A673 (cell line): ENCODE results near the gene MTRF1. TPM values are rescaled to one million over a fixed set of nuclear protein-coding genes. Genes with fewer than 3 reads are reported as not detected.

Experiments
- BruUV-seq: library from RNA; stranded (reverse); fragments of 400-500 nt; replicated peaks from 2 replicates; lab custom pipeline; 2021; lab: Mats Ljungman, UMichigan
- CTCF ChIA-PET: fragments of 300-600 bp; sonication (Branson Sonifier 250); formaldehyde crosslinking; loops from one replicate; lab custom pipeline; 2022; ENCODE audit warnings: antibody characterized with exemption; lab: Charles Lee
- POLR2A ChIA-PET: fragments of 300-600 bp; sonication (Branson Sonifier 250); formaldehyde crosslinking; loops from one replicate; lab custom pipeline; 2022; ENCODE audit warnings: antibody characterized with exemption; ENCODE audit not compliant: low non-redundant PET; lab: Charles Lee
- DNase-seq: peaks from one replicate; pipeline ENCODE4 v3.0.0-alpha.2; 2015; ENCODE audit warnings: low spot score
- H3K27ac ChIP-seq: fragments of 200-600 bp; sonication (generic); 2 replicates; pipeline ENCODE4 v1.5.1; 2016; ENCODE audit warnings: mixed run types, low read depth, mild to moderate bottlenecking, mixed read lengths, antibody characterized with exemption, low read length; ENCODE audit not compliant: poor library complexity, severe bottlenecking
- H3K27me3 ChIP-seq: fragments of 200-600 bp; sonication (generic); replicated peaks from 2 replicates; pipeline ENCODE4 v1.6.1; 2017; ENCODE audit warnings: mixed run types, low read depth, mild to moderate bottlenecking, mixed read lengths, antibody characterized with exemption, low read length; ENCODE audit not compliant: insufficient read depth, poor library complexity
- H3K36me3 ChIP-seq: fragments of 200-600 bp; sonication (generic); 2 replicates; pipeline ENCODE4 v1.6.1; 2016; ENCODE audit warnings: mixed run types, mild to moderate bottlenecking, mixed read lengths, antibody characterized with exemption, low read length; ENCODE audit not compliant: insufficient read depth, poor library complexity, severe bottlenecking
- H3K4me1 ChIP-seq: fragments of 200-600 bp; sonication (generic); 2 replicates; pipeline ENCODE4 v1.6.1; 2017; ENCODE audit warnings: mixed run types, mild to moderate bottlenecking, mixed read lengths, antibody characterized with exemption, low read length; ENCODE audit not compliant: insufficient read depth, poor library complexity, severe bottlenecking
- H3K4me3 ChIP-seq: fragments of 200-600 bp; sonication (generic); 2 replicates; pipeline ENCODE4 v1.5.1; 2016; ENCODE audit warnings: low read depth, mixed run types, mild to moderate bottlenecking, mixed read lengths, low read length; ENCODE audit not compliant: poor library complexity, severe bottlenecking
- H3K9me3 ChIP-seq: fragments of 200-600 bp; sonication (generic); 2 replicates; pipeline ENCODE4 v1.6.1; 2016; ENCODE audit warnings: mixed run types, low read depth, mild to moderate bottlenecking, mixed read lengths, antibody characterized with exemption, low read length; ENCODE audit not compliant: poor library complexity, severe bottlenecking
- EZH2 ChIP-seq: fragments of 200-600 bp; sonication (generic); IDR thresholded peaks from 2 replicates; pipeline ENCODE4 v1.6.1; 2017; ENCODE audit warnings: borderline replicate concordance, low read depth, mild to moderate bottlenecking, mixed read lengths, antibody characterized with exemption, low read length; ENCODE audit not compliant: poor library complexity, severe bottlenecking
- intact Hi-C: fragments of 100-400 bp; cut with micrococcal nuclease; formaldehyde crosslinking; loops from one replicate; pipeline ENCODE4 v1.10.0; 2022; ENCODE audit not compliant: unreplicated experiment
- total RNA-seq: library from RNA; stranded (reverse); gene quantifications from 2 replicates; pipeline ENCODE4 v1.2.3, GENCODE V29; 2021
- TF ChIP-seq, protein P1 (sequence below): fragments of 300-800, 200-600 bp; sonication (generic); conservative IDR thresholded peaks from 2 replicates; pipeline ENCODE4 v1.5.1; 2017; ENCODE audit warnings: low read depth, mild to moderate bottlenecking, antibody characterized with exemption, low read length, moderate library complexity, mixed read lengths

Gene MTRF1
- total RNA-seq, 1 experiment from 2014 or later: 18.0 TPM

DNA sequence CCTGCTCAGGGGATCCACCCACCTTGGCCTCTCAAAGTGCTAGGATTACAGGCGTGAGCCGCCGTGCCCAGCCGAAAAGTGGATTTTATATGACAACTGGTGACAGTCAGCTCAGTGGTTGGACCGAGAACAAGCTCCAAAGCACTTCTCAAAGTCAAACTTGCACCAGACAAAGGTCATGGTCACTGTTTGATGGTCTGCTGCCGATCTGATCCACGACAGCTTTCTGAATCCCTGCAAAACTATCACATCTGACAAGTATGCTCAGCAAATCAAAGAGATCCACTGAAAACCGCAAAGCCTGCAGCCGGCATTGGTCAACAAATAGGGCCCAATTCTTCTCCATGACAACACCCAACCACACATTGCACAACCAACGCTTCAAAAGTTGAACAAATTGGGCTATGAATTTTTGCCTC lies 26.1 kb upstream of the MTRF1 start:
- H3K4me3 ChIP-seq: no peak overlapping the region
- intact Hi-C loops: no loop called here
- H3K9me3 ChIP-seq: no peaks in the 10 kb centered on the region
- no peak for DNase-seq
- no TSS peak for BruUV-seq
- peaks cover 3% of the 10 kb centered on the region for H3K27me3 ChIP-seq
- no peaks in the 10 kb centered on the region for H3K36me3 ChIP-seq
- no peak for TF ChIP-seq EZH2
- no peak overlapping the region for H3K27ac ChIP-seq
- H3K4me1 ChIP-seq: no peaks in the 10 kb centered on the region
- ChIA-PET CTCF (no interaction called here), POLR2A (no interaction called here)

DNA sequence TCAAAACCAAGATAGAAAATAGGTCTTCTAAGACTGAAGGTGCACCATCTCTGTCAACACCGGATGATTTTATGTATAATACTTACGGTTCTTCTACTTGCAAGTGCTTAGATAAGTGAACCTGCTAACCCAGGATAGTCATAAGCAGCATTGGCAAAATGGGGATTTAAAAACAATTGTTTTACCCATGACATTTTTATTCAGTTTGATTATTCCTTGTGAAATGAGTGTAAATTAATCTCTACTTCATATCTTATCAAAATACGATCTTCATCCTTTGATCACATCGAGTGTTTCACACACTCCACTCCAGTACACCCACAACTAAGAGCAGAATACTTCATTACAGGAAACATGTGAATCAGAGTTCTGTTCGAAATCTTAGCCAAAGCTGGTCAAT lies 23.0 kb upstream of the MTRF1 start:
- no peaks in the 10 kb centered on the region for H3K36me3 ChIP-seq
- no peak for DNase-seq
- no peaks in the 10 kb centered on the region for H3K27me3 ChIP-seq
- TF ChIP-seq, protein P1, sequence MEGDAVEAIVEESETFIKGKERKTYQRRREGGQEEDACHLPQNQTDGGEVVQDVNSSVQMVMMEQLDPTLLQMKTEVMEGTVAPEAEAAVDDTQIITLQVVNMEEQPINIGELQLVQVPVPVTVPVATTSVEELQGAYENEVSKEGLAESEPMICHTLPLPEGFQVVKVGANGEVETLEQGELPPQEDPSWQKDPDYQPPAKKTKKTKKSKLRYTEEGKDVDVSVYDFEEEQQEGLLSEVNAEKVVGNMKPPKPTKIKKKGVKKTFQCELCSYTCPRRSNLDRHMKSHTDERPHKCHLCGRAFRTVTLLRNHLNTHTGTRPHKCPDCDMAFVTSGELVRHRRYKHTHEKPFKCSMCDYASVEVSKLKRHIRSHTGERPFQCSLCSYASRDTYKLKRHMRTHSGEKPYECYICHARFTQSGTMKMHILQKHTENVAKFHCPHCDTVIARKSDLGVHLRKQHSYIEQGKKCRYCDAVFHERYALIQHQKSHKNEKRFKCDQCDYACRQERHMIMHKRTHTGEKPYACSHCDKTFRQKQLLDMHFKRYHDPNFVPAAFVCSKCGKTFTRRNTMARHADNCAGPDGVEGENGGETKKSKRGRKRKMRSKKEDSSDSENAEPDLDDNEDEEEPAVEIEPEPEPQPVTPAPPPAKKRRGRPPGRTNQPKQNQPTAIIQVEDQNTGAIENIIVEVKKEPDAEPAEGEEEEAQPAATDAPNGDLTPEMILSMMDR: no peak
- H3K4me1 ChIP-seq: no peaks in the 10 kb centered on the region
- ChIA-PET POLR2A (no interaction called here), CTCF (no interaction called here)
- no TSS peak for BruUV-seq
- H3K27ac ChIP-seq: no peak overlapping the region
- intact Hi-C loops: no loop called here
- no peak overlapping the region for H3K4me3 ChIP-seq
- no peaks in the 10 kb centered on the region for H3K9me3 ChIP-seq

DNA sequence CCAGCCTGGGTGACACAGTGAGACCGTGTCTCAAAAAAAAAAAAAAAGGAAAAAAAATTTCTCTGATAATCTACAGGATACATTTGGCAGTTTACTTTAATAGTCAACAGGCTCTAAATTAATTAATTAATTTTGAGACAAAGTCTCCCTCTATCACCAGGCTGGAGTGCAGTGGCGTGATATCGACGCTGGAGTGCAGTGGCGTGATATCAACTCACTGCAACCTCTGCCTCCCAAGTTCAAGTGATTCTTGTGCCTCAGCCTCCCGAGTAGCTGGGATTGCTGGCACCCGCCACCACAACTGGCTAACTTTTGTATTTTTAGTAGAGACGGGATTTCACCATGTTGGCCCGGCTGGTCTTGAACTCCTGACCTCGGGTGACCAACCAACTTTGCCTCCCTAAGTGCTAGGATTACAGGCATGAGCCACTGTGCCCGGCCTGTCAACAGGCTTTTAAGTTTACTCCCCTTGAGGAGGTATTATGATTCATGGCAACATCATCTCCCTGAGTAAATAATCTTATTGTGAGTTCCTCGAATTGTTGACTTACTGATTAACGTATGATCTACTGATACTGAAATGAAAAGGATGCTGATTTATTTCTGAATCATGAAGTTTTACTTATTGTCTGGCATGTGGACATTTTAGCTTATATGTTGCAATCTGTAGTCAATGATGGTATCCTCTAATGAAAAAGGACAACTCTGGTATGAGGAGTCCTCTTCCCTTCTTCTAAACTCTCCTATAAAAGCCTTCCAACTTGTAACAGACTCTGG lies 21.3 kb upstream of the MTRF1 start:
- no peak overlapping the region for H3K27ac ChIP-seq
- ChIA-PET POLR2A (no interaction called here), CTCF (interaction anchor here (0.6 kb wide), 1 partner anchor 62 kb away, joined by 5 read pairs; no protein-coding TSS in a partner anchor)
- no peaks in the 10 kb centered on the region for H3K4me1 ChIP-seq
- no TSS peak for BruUV-seq
- no peak for TF ChIP-seq EZH2
- TF ChIP-seq, protein P1: no peak
- H3K4me3 ChIP-seq: no peak overlapping the region
- no peak for DNase-seq
- H3K36me3 ChIP-seq: no peaks in the 10 kb centered on the region
- intact Hi-C loops: no loop called here
- peaks cover 3% of the 10 kb centered on the region for H3K27me3 ChIP-seq
- no peaks in the 10 kb centered on the region for H3K9me3 ChIP-seq
